ENCODE data around the gene TP53I13.
A peak's percentile ranks its signal among the peaks of the same experiment; 100 is the strongest.

GRCh38 chr17:29591146-29591736 is 22.7 kb downstream of the TP53I13 start:
- TF ChIP-seq CTCF (conservative IDR thresholded peaks at IDR 0.05) (0 out of 2 replicates have a peak, but pooled peaks have one; percentile 14), ZFX (IDR thresholded peaks at IDR 0.05) (no peak)

Data from C4-2B (cell line).